Measurements from ENCODE around the gene PRKAG1.

Gene PRKAG1

DNA sequence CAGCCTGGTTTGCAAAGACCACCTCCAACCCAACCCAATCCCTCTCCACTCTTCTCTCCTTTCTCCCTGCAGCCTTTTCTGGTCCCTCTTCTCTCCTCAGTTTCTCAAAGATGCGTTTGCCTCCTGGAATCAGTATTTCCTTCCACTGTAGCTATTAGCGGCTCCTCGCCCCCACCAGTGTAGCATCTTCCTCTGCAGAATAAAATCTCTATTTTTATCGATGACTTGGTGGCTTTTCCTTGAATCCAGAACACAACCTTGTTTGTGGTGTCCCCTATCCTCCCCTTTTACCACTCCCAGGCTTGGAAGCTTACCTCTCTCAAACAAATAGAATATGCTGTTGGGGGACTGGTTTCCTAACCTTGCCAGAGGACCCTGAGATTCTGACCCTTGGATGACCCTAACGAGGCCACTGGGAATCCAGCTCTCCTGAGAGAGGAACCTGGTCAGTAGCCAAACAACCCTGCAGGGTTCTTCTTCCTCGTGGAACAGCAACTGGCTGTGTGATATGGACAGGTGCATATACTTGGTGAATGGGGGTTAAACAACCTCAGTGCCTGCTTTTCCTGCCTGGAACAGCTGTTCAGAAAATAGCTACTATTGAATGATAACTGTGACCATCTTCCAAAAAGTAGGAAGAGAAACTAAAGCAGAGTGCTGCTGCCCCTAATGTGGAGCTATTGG is 36.0 kb downstream of the PRKAG1 start:
- no peak overlapping the region for H3K4me3 ChIP-seq (ENCODE audit: low read depth, low read length)
- DNase-seq (ENCODE audit: low read depth): no peak
- TF ChIP-seq, protein P1, sequence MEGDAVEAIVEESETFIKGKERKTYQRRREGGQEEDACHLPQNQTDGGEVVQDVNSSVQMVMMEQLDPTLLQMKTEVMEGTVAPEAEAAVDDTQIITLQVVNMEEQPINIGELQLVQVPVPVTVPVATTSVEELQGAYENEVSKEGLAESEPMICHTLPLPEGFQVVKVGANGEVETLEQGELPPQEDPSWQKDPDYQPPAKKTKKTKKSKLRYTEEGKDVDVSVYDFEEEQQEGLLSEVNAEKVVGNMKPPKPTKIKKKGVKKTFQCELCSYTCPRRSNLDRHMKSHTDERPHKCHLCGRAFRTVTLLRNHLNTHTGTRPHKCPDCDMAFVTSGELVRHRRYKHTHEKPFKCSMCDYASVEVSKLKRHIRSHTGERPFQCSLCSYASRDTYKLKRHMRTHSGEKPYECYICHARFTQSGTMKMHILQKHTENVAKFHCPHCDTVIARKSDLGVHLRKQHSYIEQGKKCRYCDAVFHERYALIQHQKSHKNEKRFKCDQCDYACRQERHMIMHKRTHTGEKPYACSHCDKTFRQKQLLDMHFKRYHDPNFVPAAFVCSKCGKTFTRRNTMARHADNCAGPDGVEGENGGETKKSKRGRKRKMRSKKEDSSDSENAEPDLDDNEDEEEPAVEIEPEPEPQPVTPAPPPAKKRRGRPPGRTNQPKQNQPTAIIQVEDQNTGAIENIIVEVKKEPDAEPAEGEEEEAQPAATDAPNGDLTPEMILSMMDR (IDR thresholded peaks at IDR 0.05; ENCODE audit: insufficient read depth, low read depth, low read length, missing control alignments): no peak

DNA sequence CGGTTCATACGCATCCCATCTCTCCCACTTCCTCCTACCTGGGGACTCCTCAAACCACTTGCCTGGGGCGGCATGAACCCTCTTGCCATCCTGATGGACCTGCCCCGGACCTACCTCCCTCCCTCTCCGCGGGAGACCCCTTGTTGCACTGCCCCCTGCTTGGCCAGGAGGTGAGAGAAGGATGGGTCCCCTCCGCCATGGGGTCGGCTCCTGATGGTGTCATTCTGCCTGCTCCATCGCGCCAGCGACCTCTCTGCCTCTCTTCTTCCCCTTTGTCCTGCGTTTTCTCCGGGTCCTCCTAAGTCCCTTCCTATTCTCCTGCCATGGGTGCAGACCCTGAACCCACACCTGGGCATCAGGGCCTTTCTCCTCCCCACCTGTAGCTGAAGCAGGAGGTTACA is 36.8 kb downstream of the PRKAG1 start:
- no peak overlapping the region for H3K4me3 ChIP-seq (ENCODE audit: low read depth, low read length)
- TF ChIP-seq, protein P1 (IDR thresholded peaks at IDR 0.05; ENCODE audit: insufficient read depth, low read depth, low read length, missing control alignments): no peak
- no peak for DNase-seq (ENCODE audit: low read depth)

DNA sequence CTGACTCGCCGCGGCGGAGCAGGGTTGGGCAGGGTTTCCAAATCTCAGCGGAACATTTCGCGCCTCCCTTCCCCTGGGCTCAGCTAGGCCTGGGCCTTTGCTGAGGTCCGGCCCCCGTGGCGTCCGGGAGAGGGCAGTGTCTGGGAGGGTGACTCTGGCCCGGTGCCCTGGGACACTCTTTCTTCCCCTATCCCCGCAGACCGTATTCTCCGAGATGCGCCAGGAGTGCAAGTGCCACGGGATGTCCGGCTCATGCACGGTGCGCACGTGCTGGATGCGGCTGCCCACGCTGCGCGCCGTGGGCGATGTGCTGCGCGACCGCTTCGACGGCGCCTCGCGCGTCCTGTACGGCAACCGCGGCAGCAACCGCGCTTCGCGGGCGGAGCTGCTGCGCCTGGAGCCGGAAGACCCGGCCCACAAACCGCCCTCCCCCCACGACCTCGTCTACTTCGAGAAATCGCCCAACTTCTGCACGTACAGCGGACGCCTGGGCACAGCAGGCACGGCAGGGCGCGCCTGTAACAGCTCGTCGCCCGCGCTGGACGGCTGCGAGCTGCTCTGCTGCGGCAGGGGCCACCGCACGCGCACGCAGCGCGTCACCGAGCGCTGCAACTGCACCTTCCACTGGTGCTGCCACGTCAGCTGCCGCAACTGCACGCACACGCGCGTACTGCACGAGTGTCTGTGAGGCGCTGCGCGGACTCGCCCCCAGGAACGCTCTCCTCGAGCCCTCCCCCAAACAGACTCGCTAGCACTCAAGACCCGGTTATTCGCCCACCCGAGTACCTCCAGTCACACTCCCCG is 37.4 kb downstream of the PRKAG1 start:
- TF ChIP-seq, protein P1 (IDR thresholded peaks at IDR 0.05; ENCODE audit: insufficient read depth, low read depth, low read length, missing control alignments): no peak
- no peak overlapping the region for H3K4me3 ChIP-seq (ENCODE audit: low read depth, low read length)
- no peak for DNase-seq (ENCODE audit: low read depth)

- DNase-seq (ENCODE audit: low read depth): no peak
- TF ChIP-seq, protein P1 (IDR thresholded peaks at IDR 0.05; ENCODE audit: insufficient read depth, low read depth, low read length, missing control alignments): no peak
- H3K4me3 ChIP-seq (ENCODE audit: low read depth, low read length): peak overlapping the region; percentile 54
Observed at GRCh38 chr12:48980389-48980952, 38.1 kb downstream of the PRKAG1 start.

DNA sequence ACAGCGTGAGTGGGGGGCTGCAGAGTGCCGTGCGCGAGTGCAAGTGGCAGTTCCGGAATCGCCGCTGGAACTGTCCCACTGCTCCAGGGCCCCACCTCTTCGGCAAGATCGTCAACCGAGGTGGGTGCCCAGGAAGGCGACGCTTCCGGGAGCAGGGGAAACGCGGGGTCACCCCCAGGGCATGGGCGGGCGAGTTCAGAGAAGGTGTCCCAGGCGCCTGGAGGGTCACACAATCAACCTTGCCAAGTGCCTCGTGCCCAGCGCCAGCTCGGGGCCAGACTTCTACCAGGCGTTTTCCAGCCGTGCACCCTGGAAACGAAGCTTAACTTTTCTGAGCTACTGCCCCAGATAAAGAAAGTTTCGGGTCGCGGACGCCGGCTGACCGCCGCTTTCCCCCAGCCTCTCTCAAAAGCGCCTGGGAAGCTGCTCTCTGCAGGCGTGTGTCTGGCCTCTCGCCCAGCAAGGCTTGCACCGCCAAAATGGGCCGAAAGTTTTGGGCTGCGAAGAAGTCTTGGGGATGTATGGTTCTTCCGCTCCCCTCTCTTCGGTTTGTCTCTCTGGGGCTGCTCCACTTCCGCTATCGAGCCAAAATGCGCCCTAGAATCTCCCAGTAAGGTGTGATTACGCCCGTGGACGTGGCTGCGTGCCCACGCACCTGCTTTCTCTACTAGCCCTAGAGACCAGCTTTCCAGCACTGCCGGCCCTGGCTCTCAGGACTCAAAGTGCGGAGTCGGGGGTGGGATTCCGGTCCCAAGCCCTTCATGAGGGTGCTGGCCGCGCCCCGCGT is 38.8 kb downstream of the PRKAG1 start:
- TF ChIP-seq, protein P1 (IDR thresholded peaks at IDR 0.05; ENCODE audit: insufficient read depth, low read depth, low read length, missing control alignments): no peak
- peak overlapping the region; percentile 54 for H3K4me3 ChIP-seq (ENCODE audit: low read depth, low read length)
- peak; percentile 44 for DNase-seq (ENCODE audit: low read depth)

DNA sequence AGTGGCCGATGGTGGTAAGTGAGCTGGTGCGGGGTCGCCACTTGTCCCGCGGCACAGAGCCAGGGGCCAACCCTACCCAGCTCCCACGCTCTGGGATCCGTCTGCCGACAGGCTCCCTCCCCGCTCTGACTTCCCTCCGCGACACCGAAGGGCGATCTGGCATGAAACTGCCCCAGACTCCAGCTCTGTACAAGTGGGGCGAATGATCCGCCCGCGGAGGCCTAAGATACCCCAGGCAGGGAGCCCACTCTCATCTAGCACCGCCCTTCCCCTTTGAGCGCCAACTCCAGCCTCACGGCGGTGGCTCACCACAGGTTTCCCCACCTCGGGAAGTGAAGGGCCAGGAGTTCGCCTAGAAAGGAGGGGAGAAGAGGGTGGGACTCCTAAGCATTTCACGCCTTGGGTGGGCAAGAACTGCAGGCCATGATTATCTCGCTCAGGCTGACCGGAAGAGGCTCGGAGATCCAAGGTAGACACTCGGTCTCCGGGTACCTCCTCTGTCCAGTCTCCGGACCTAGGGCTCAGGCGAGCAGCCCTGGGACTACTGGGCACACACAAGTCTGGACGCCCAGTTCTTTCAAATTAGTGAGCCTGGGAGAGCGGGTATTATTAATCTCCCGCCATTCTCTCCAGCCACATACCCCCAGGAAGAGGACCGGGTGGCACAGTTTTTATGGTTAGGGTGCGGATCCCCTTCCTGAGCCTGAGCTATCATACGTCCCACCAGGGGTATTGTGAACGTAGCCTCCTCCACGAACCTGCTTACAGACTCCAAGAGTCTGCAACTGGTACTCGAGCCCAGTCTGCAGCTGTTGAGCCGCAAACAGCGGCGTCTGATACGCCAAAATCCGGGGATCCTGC is 39.6 kb downstream of the PRKAG1 start:
- H3K4me3 ChIP-seq (ENCODE audit: low read depth, low read length): peak overlapping the region; percentile 54
- no peak for DNase-seq (ENCODE audit: low read depth)
- TF ChIP-seq, protein P1 (IDR thresholded peaks at IDR 0.05; ENCODE audit: insufficient read depth, low read depth, low read length, missing control alignments): no peak
